GM21529 (cell line): ENCODE results near the gene USP1.

Experiments
- ATAC-seq: cut with Tn5 transposase; IDR thresholded peaks from one replicate; pipeline ENCODE4 v1.9.1; 2021; ENCODE audit not compliant: unreplicated experiment

Gene USP1

GRCh38 chr1:62426237-62426636 is 10.6 kb upstream of the USP1 start:
- ATAC-seq = no peak

GRCh38 chr1:62426794-62427193 is 10.1 kb upstream of the USP1 start:
- ATAC-seq = no peak

- no peak for ATAC-seq
Observed at GRCh38 chr1:62428351-62428750, 8.5 kb upstream of the USP1 start.

DNA sequence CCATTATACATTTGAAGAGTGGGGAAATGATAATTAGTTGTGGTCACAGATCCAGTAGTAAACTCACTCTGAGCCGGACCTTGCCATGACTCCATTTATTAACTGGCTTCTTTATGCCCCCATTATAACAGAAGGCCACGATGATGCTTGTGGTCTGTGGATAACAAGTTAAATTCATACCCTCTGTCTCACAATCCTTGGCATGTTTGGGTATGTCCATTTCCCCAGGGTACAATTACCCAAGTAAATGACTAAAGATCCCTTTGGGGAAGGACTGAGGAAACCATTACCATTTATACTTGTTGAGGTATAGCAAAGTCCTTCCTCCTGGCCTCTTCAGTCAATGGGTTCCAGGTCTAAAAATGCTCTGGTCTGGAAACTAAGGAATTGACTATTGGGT is 7.3 kb upstream of the USP1 start:
- ATAC-seq = no peak

DNA sequence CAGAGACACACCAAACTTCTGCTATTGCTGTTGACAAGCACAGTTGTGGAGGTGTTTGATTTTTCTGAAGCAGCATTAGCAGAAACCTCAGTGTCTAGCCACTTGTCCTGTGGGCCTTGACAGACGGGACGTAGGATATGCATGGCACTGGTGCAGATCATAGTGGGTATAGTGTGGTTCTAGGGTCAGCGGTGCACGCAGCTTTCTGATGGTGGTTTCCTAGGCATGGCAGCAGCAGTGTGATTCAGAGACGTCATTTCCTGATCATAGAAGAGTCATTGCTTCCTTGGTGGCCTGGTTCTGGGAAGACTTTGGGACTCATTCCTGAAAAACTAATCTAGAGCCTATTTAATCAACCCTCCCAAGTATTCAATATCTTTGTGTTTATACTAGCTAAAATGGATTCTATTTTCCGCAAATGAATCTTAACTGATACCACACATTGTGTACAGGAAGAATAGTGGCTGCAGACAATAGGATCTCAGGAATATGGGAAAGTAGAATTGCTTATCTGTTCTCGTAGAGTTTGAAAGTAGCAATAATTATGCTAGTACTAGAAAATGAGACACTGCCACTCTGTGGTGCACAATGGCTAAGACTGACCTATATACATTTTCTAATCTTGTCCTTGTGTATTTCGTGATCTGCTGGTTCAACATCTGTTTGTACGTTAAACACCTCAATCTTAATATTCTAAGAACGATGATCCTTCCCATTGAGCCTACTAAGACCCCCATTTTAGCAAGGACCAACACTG is 2.8 kb upstream of the USP1 start:
- no peak for ATAC-seq

DNA sequence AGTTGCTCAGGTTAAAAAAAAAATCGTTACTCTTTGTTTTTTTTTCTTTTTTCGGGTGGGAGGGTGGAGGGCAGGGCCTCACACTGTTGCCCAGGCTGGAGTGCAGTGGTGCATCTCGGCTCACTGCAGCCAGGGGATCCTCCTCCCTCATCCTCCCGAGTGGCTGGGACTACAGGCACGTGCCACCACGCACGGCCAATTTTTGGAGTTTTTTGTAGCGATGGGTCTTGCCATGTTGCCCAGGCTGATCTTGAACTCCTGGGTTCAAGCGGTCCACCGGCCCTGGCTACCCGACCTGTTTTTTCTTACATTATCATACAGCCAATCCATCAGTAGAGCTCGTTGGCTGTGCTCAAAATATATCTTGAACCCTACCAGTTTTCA is 2.2 kb upstream of the USP1 start:
- no peak for ATAC-seq

- ATAC-seq = no peak
Observed at GRCh38 chr1:62435231-62436038, 1.4 kb upstream of the USP1 start.

DNA sequence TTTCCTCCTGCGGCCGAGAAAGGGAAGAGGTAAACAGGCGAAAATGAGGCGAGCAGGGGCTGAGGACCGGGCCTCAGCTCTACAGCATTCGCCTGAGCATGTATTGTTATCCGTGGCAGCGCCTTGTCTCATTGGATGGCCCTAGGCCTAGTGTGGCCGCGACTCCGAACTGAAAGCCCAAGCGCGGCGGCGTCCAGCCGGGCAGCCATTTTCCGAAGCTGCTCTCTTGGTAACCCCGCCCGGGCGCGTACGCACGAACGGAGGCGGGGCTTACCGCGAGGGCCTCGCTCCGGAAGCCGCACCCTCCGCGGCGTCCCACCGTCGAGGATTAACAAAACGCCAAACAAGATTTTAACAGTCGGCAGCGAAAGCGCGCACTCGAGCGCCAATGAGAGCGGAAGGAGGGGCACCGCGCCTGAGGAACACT is 797 bp upstream of the USP1 start:
- peak; percentile 57 for ATAC-seq

DNA sequence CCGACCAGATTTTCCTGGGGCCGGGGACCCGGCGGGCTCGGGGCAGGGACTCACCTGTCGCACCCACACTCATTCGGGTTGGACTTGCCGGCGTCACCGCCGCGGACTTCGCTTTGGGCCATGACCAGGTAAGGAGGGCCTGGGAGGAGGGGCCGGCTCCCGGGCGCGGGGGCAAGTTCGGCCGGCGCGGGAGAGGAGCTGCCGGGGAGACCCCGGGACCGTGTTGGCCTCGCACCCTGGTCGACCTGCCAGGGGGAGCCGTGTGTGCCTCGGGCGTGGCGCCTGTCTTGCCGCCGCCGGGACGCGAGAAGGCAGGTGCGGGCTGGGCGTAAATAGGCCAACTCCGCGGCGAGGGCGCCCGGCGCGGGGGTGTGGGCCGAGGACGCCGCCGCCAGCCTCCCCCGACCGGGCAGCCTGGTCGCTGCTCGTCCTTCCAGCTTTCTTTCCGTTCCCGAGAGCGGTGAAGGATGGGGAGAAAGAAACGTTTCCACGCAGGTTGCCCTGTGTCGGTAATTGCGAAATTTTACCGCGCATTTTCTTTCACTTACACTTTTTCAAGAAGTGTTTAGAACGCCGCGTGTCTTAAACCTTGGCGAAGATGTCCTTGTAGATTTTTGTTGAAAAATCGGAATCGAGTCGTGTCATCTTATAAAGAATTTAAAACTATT is 558 bp downstream of the USP1 start:
- ATAC-seq = no peak

DNA sequence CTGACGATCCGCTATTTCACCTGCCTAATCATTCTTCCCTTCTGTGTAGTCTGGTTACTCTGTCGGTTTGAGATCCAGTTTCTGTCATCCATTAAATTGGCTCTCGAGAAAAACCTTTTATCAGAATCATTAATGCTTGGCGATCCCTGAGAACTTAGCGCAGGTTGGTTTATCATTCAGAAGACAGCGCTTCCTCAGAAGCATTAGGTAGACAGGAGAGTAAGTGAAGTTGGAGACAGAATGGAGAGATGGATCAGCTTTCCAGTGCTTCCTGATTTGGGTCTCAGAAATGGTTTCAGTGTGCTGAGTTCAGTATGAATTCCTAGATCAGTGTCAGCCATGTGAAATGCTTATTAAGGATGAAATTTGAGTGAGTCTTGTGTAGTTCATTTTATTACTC is 1.3 kb downstream of the USP1 start:
- no peak for ATAC-seq

DNA sequence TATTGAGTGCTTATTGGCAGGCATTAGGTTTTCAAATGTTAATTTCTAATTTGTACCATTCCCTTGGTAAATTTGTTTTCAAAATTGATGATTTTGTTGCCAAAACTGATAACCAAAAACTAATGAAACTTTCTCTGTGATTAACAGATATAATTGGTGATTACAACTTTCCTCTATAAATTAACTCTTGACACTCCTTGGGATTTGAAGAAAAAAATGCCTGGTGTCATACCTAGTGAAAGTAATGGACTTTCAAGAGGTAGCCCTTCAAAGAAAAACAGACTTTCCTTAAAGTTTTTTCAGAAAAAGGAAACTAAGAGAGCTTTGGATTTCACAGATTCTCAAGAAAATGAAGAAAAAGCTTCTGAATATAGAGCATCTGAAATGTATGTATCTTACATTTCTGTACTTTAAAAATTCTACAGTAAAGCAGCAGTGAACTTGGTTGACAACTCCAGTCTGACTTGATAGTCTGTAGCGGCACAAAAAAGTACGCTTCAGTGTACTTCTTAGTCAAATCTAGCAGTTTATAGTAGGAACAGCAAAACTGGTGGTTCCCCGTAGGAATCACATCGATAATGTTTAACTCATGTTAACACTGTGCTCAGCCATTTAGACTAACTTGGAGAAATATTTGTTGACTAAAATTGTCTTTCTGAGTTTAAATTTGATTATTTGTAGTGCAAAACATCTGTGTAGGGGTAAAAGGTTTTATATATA is 3.0 kb downstream of the USP1 start:
- peak; percentile 29 for ATAC-seq

DNA sequence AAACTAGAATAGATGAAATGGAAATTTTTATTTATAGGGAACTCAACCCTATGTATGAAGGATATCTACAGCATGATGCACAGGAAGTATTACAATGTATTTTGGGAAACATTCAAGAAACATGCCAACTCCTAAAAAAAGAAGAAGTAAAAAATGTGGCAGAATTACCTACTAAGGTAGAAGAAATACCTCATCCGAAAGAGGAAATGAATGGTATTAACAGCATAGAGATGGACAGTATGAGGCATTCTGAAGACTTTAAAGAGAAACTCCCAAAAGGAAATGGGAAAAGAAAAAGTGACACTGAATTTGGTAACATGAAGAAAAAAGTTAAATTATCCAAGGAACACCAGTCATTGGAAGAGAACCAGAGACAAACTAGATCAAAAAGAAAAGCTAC is 7.9 kb downstream of the USP1 start:
- no peak for ATAC-seq

DNA sequence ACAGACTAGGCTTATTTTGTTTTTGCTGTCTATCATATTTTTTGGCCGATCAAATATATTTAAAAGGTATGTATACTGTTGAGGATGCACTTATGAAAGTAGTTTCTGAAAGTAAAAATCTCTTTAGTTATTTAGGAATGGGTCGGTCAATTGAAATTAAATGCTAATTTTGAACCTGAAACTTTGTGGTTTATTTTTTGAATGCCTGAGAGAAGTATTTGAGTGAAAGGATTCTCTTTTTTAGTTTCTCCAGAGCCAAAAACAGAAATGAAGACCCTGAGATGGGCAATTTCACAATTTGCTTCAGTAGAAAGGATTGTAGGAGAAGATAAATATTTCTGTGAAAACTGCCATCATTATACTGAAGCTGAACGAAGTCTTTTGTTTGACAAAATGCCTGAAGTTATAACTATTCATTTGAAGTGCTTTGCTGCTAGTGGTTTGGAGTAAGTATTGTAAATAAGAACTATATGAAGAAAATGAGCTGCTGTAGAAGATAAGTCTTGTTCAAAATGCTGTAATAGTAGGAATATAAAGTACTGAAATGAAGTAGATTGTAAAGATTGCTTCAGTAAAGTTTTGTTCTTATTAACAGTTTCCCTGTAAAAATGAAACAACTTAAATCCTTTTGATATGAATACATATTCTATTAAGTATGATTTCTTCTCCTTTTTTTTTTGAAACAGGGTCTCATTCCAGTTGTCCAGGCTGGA is 11.5 kb downstream of the USP1 start:
- no peak for ATAC-seq

GRCh38 chr1:62450301-62450700 is 13.5 kb downstream of the USP1 start:
- ATAC-seq = no peak

- ATAC-seq = no peak
Observed at GRCh38 chr1:62452951-62453350, 16.1 kb downstream of the USP1 start.

DNA sequence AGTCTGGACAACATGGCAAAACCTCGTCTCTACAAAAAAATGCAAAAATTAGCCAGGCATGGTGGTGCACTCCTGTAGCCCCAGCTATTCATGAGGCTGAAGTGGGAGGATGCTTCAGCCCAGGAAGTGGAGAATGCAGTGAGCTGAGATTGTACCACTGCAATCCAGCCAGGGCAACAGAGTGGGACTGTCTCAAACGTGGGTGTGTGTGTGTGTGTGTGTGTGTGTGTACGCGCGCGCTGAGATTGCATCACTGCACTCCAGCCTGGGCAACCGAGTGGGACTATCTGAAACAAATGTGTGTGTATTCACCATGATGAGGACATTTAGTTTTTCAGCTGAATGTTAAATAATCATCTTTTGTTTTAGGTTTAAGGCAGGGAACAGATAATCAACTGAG is 21.1 kb downstream of the USP1 start:
- no peak for ATAC-seq

GRCh38 chr1:62462370-62462769 is 25.5 kb downstream of the USP1 start:
- ATAC-seq = no peak

DNA sequence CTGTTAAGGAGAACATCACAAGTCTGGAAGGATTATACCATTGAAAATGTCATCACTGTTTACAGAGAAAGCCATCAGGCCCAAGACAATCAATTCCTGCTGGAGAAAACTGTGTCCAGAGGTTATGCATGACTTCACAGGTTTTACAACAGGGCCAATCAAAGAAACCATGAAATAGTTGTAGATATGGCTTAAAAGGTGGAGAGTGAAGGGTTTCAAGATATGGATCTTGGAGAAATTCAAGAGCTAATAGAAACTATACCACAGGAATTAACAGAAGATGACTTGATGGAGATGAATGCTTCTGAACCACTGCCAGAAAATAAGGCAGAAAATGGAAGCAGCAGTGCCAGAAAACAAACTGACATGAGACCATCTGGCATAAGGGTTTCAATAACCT is 30.2 kb downstream of the USP1 start:
- no peak for ATAC-seq

GRCh38 chr1:62476525-62477219 is 39.8 kb downstream of the USP1 start:
- no peak for ATAC-seq

- no peak for ATAC-seq
Observed at GRCh38 chr1:62481681-62482080, 44.8 kb downstream of the USP1 start.
